GM12874 (cell line): ENCODE results near the gene REV3L.

Source experiments
- TF ChIP-seq, protein P1 (sequence below): IDR thresholded peaks from 2 replicates; pipeline ENCODE4 v1.5.1; 2011; ENCODE audit warnings: low read depth, mild to moderate bottlenecking, control low read depth, low read length, moderate library complexity; ENCODE audit not compliant: insufficient read depth

REV3L gene

DNA sequence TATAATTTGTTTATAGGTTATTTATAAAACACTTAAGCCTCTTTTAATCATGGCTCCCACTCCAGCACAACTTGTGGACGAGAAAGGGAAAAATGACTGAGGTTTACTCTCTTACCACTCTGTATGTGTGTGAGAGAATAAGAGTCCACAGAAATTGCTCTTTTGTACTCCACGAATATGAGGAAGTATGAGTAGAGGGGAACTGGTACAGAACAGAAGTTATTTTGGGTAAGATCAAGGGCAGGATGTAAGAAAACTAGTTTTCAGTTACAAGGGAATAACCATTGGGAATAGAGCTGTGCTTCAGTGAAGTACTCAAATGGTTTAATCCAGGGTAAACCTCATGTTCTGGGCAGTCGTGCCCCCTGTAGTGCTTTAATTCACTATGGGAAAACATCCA lies 72.6 kb downstream of the REV3L start:
- TF ChIP-seq, protein P1, sequence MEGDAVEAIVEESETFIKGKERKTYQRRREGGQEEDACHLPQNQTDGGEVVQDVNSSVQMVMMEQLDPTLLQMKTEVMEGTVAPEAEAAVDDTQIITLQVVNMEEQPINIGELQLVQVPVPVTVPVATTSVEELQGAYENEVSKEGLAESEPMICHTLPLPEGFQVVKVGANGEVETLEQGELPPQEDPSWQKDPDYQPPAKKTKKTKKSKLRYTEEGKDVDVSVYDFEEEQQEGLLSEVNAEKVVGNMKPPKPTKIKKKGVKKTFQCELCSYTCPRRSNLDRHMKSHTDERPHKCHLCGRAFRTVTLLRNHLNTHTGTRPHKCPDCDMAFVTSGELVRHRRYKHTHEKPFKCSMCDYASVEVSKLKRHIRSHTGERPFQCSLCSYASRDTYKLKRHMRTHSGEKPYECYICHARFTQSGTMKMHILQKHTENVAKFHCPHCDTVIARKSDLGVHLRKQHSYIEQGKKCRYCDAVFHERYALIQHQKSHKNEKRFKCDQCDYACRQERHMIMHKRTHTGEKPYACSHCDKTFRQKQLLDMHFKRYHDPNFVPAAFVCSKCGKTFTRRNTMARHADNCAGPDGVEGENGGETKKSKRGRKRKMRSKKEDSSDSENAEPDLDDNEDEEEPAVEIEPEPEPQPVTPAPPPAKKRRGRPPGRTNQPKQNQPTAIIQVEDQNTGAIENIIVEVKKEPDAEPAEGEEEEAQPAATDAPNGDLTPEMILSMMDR, result no peak

DNA sequence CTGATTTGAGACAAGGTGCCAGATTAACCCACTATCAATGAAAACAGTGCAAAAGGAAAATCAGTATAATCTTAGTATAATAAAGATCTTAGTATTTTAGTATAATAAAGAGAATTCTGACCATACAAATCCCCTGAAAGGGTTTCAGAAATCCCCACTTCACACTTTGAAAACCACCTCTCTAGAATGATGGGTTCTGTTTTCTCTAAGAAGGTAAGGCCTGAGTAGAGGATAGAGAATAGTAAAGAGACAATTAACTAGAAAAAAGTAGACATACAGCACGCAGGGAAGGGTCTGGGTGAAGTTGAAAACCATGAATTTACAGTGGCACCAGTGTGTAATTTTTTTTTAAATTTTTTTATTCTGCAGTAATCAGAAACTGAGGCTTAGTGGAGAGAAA lies 73.6 kb downstream of the REV3L start:
- TF ChIP-seq, protein P1, result no peak

DNA sequence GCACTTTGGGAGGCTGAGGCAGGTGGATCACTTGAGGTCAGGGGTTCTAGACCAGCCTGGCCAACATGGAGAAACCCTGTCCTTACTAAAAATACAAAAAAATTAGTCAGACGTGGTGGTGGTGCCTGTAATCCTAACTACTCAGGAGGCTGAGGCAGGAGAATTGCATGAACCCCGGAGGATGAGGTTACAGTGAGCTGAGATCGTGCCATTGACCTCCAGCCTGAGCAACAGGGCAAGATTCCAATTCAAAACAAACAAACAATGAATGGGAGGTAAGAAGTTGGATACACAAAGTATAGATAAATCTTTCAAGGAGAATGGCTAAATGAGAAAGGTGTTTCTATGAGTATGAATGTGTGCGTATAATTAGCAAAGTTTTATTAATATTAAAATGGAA lies 75.3 kb downstream of the REV3L start:
- TF ChIP-seq, protein P1, result no peak

DNA sequence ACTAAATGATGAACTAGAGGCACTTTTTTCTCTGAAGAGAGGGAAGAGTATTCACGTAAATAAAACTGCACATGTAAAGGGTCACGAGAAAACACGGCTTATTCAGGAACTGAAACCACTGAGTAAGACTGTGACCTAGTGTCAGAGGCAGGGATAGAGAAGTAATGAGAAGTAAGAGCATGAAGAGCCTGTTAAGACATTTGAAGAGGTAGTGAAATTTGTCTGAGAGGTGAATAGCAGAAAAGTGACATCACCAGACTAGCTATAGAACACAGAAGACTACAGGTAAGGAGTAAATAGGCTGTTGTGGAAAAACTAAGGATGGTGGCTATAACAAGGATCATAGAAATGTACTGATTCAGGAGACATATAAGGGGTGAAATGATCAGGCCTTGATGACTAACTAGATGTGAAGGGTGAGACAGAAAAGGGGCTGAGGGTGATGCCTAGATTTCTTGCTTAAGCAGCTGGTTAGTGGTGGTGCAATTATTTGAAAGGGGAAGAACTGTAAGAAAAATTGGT lies 76.8 kb downstream of the REV3L start:
- TF ChIP-seq, protein P1, result no peak

DNA sequence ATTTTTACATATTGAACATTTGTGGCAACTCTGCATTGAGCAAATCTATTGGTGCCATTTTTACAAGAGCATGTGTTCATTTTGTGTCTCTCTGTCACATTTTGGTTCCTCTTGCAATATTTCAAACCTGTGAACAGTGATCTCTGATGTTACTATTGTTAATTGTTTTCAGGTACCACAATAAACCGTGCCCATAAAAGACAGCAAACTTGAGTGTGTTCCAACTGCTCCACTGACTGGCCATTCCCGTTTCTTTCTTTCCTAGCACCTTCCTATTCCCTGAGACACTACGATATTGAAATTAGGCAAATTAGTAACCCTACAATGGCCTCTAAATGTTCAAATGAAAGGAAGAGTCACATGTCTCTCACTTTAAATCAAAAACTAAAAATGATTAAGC lies 79.6 kb downstream of the REV3L start:
- TF ChIP-seq, protein P1, result no peak

DNA sequence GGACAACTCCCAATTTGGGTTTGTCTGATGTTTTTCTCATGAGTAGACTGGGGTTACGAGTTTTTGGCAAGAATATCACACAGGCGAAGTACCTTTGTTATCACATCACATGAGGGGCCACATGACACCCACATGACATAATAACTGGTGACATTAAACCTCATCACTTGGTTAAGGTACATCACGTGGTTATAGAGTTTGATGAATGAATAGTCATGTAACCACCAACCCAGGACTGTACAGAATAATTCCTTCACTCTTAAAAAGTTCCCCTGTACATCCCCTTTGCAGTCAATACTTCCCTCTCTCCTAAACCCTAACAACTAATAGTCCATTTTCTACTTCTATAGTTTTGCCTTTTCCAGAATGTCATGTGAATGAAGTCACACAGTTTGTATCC lies 83.4 kb downstream of the REV3L start:
- TF ChIP-seq, protein P1, result no peak

DNA sequence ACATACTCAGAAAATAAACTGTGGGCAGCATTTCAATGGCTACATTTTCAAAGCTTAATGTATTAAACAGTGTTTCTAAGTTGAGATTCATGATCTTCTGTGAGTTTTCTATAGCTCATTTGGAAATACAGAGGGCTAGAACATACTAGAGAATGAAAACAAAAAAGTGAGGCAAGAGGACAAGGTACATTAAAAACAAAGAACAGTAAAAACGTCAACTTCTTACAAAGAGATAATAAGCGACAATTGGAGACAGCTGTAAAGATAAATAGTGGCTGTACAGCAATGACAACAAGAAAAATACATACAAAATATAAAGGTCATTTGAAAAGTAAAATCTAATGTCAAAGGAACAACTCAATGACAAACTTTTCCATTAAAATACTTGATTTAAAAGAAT lies 94.3 kb downstream of the REV3L start:
- TF ChIP-seq, protein P1, result no peak
